GM10248 (cell line): ENCODE results near the gene CAMK2A.

Source experiments
- CTCF ChIA-PET: fragments of 300-600 bp; sonication (Branson Sonifier 250); formaldehyde crosslinking; extraction: SDS; loops from one replicate; lab custom pipeline; 2021; ENCODE audit warnings: antibody characterized with exemption; lab: Yijun Ruan, JAX
- POLR2A ChIA-PET: fragments of 350-650 bp; sonication (Branson Sonifier 250); formaldehyde crosslinking; extraction: SDS; loops from one replicate; lab custom pipeline; 2020; ENCODE audit warnings: antibody characterized with exemption; lab: Yijun Ruan, JAX
- DNase-seq: peaks from one replicate; pipeline ENCODE4 v3.0.0; 2012; ENCODE audit errors: extremely low spot score
- TF ChIP-seq, protein P1 (sequence below): IDR thresholded peaks from 2 replicates; pipeline ENCODE4 v1.5.1; 2012; ENCODE audit warnings: mild to moderate bottlenecking, low read depth; ENCODE audit errors: extremely low read depth, missing control alignments, control extremely low read depth

CAMK2A gene

DNA sequence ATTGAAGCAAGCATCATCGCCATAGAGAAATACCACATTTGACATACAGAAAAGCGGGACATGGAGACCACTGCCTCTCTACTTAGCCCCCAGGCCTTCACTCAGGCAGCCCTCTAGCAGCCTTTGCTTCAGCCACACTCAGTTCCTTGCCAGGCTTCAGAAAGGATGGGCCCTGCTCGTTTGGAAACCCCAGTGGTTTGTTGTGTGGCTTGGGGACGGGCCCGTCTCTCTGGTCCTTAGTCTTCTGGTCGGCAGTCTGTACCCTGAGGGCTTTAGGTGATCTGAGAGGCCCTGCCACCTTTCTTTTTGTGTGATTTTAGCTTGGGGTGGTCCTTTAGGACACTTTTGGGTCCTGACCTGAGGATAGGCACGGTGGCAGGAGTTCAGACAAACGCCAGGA, 34.2 kb upstream of the CAMK2A start:
- DNase-seq, result no peak
- ChIA-PET POLR2A (no interaction called here), CTCF (interaction anchor here (1.5 kb wide), 1 partner anchor 105 kb away, joined by 3 read pairs; no protein-coding TSS in a partner anchor)
- TF ChIP-seq, protein P1, sequence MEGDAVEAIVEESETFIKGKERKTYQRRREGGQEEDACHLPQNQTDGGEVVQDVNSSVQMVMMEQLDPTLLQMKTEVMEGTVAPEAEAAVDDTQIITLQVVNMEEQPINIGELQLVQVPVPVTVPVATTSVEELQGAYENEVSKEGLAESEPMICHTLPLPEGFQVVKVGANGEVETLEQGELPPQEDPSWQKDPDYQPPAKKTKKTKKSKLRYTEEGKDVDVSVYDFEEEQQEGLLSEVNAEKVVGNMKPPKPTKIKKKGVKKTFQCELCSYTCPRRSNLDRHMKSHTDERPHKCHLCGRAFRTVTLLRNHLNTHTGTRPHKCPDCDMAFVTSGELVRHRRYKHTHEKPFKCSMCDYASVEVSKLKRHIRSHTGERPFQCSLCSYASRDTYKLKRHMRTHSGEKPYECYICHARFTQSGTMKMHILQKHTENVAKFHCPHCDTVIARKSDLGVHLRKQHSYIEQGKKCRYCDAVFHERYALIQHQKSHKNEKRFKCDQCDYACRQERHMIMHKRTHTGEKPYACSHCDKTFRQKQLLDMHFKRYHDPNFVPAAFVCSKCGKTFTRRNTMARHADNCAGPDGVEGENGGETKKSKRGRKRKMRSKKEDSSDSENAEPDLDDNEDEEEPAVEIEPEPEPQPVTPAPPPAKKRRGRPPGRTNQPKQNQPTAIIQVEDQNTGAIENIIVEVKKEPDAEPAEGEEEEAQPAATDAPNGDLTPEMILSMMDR, result no peak

DNA sequence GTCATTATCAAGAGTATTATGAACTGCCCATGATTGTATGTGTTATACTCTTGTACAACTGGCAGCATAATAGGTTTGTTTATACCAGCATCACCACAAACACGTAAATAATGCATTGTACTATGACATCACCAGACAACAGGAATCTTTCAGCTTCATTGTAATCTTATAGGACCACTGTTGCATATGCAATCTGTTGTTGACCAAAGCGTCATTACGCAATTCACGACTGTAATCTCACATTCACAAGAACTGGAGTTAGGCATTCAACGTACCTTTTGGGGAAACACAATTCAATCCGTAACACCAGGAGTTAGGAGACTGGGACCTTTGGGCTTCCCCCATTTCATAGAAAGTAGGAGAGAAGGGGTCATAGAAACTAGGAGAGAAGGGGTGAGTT, 33.5 kb upstream of the CAMK2A start:
- DNase-seq, result no peak
- POLR2A ChIA-PET, result no interaction called here
- TF ChIP-seq, protein P1, result no peak
- CTCF ChIA-PET, result interaction anchor here (0.9 to 1.5 kb wide), 2 partner anchors 27 to 104 kb away, joined by 3 read pairs; no protein-coding TSS in a partner anchor

DNA sequence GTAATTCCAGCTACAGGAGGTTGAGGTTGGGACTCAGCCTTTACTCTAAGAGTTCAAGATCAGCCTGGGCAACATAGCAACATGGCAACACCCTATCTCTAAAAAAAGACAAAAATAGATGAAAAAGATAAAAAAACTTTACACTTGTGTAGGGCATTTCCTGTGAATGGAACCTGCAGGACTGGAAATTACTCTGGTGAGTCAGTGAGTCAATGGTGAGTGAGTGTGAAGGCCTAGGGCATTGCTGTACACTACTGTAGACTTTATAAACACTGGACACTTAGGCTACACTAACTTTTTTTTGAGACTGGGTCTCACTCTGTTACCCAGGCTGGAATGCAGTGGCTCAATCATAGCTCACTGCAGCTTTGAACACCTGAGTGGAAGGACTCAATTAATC, 32.6 kb upstream of the CAMK2A start:
- ChIA-PET CTCF (interaction anchor here (0.9 kb wide), 1 partner anchor 28 kb away, joined by 3 read pairs; no protein-coding TSS in a partner anchor), POLR2A (no interaction called here)
- DNase-seq, result no peak
- TF ChIP-seq, protein P1, result no peak

- POLR2A ChIA-PET, result no interaction called here
- DNase-seq, result no peak
- CTCF ChIA-PET, result no interaction called here
- TF ChIP-seq, protein P1, result no peak
Observed at GRCh38 chr5:150321784-150322183, 32.2 kb upstream of the CAMK2A start.

GRCh38 chr5:150321211-150321610, 31.6 kb upstream of the CAMK2A start:
- POLR2A ChIA-PET, result no interaction called here
- no peak for DNase-seq
- TF ChIP-seq, protein P1, result no peak
- CTCF ChIA-PET, result interaction anchor here (1.0 to 2.2 kb wide), 4 partner anchors 11 to 29 kb away, joined by 3 to 5 read pairs (median 4); no protein-coding TSS in a partner anchor

DNA sequence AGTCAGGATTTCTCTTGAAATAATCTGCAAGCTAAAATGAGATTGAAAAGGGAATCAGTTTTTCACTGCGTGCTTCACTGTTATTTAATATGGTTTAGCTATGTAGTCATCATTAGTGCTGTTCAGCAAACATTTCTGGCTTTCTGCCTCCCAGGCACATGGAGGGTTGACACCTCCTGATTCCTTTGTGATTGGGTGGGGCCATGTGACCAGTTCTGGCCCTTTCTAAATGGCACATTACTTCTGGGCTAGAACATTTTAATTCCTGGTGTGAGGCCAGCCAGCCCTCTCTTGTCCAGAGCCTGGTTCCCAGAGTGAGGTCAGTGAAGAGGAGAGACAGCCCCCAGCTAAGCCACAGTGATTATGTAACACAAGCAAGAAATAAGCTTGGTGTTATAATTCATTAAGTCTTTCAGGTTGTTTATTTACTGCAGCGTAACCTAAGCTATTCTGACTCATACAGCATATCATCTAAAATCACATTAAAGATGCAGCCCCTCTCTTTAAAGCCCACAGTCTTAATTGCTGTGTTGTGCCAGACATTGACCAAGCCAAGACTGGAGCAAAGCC, 30.6 kb upstream of the CAMK2A start:
- DNase-seq, result no peak
- TF ChIP-seq, protein P1, result no peak
- ChIA-PET CTCF (interaction anchor here (0.8 to 2.2 kb wide), 7 partner anchors 9 to 139 kb away, joined by 3 to 7 read pairs (median 4); no protein-coding TSS in a partner anchor), POLR2A (no interaction called here)

DNA sequence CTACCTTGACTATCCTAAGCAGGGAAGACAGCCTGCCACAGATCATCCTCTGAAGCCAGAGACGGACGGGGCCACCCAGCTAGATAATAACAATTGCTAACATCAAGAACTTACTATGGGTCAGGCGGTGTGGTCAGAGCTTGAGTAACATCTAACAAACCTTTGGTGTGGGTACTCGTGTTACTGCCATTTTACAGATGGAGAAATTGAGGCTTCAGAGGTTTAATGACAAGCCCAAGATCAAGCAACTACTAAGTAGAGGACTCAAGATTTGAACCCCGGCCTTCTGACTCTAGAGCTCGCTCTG, 29.9 kb upstream of the CAMK2A start:
- POLR2A ChIA-PET, result no interaction called here
- DNase-seq, result no peak
- CTCF ChIA-PET, result interaction anchor here (1.1 to 2.2 kb wide), 3 partner anchors 9 to 100 kb away, joined by 3 to 7 read pairs (median 4); no protein-coding TSS in a partner anchor
- TF ChIP-seq, protein P1, result no peak
